Trophoblast cell (in vitro differentiated cells and primary cell): ENCODE data around the gene SUMO4.

ENCODE experiments used
- DNase-seq, 2 donors: peaks; one replicate each; pipeline ENCODE4 v3.0.0-alpha.2; 2016
- H2AFZ ChIP-seq: 2 replicates; pipeline ENCODE4 v1.6.1; 2013; ENCODE audit warnings: low read length, moderate library complexity, mild to moderate bottlenecking; ENCODE audit not compliant: insufficient read depth, poor library complexity
- H2AK5ac ChIP-seq: 2 replicates; pipeline ENCODE4 v1.6.1; 2013; ENCODE audit warnings: mild to moderate bottlenecking, low read length
- H2BK120ac ChIP-seq: 2 replicates; pipeline ENCODE4 v1.6.1; 2013; ENCODE audit warnings: low read length, mild to moderate bottlenecking, moderate library complexity; ENCODE audit not compliant: insufficient read depth, poor library complexity
- H2BK12ac ChIP-seq: 2 replicates; pipeline ENCODE4 v1.6.1; 2013; ENCODE audit warnings: mild to moderate bottlenecking, low read length, moderate library complexity
- H2BK5ac ChIP-seq: 2 replicates; pipeline ENCODE4 v1.6.1; 2013; ENCODE audit warnings: low read length, low read depth, moderate library complexity, mild to moderate bottlenecking; ENCODE audit not compliant: poor library complexity
- H3K14ac ChIP-seq: 2 replicates; pipeline ENCODE4 v1.6.1; 2013; ENCODE audit warnings: mild to moderate bottlenecking, low read length
- H3K18ac ChIP-seq: 2 replicates; pipeline ENCODE4 v1.6.1; 2013; ENCODE audit warnings: mild to moderate bottlenecking, low read length
- H3K23ac ChIP-seq: 2 replicates; pipeline ENCODE4 v1.6.1; 2013; ENCODE audit warnings: low read length
- H3K27ac ChIP-seq: 2 replicates; pipeline ENCODE4 v1.5.1; 2013; ENCODE audit warnings: low read depth, mild to moderate bottlenecking, inconsistent platforms, low read length, moderate library complexity
- H3K27me3 ChIP-seq: 2 replicates; pipeline ENCODE4 v1.6.1; 2013; ENCODE audit warnings: inconsistent platforms, mild to moderate bottlenecking, low read length, moderate library complexity; ENCODE audit not compliant: insufficient read depth
- H3K36me3 ChIP-seq, 2 experiments: 1 replicate in 1 of 2; 2 replicates in 1 of 2; pipeline ENCODE4 v1.6.1; 2013; ENCODE audit warnings: low read length in 2 of 2, mild to moderate bottlenecking in 2 of 2, moderate library complexity in 1 of 2; ENCODE audit not compliant: insufficient read depth in 2 of 2, control insufficient read depth in 1 of 2
- H3K4ac ChIP-seq: 2 replicates; pipeline ENCODE4 v1.6.1; 2013; ENCODE audit warnings: low read depth, mild to moderate bottlenecking, low read length, moderate library complexity
- H3K4me1 ChIP-seq, 2 experiments: 1 replicate in 1 of 2; 2 replicates in 1 of 2; pipeline ENCODE4 v1.6.1; 2013; ENCODE audit warnings: low read length in 2 of 2, mild to moderate bottlenecking in 2 of 2, moderate library complexity in 1 of 2; ENCODE audit not compliant: insufficient read depth in 2 of 2, control insufficient read depth in 1 of 2
- H3K4me2 ChIP-seq: 2 replicates; pipeline ENCODE4 v1.6.1; 2013; ENCODE audit warnings: inconsistent platforms, mild to moderate bottlenecking, low read length, moderate library complexity
- H3K4me3 ChIP-seq: 2 replicates; pipeline ENCODE4 v1.5.1; 2013; ENCODE audit warnings: mild to moderate bottlenecking, low read depth, low read length, inconsistent platforms
- H3K79me1 ChIP-seq: one replicate; pipeline ENCODE4 v1.6.1; 2013; ENCODE audit warnings: low read length
- H3K79me2 ChIP-seq: 2 replicates; pipeline ENCODE4 v1.6.1; 2013; ENCODE audit warnings: low read length, mild to moderate bottlenecking; ENCODE audit not compliant: control insufficient read depth, insufficient read depth, poor library complexity
- H3K9ac ChIP-seq: 2 replicates; pipeline ENCODE4 v1.6.1; 2013; ENCODE audit warnings: mild to moderate bottlenecking, low read length
- H3K9me3 ChIP-seq: 2 replicates; pipeline ENCODE4 v1.6.1; 2013; ENCODE audit warnings: low read depth, mild to moderate bottlenecking, control low read depth, inconsistent platforms, low read length; ENCODE audit not compliant: insufficient read depth
- H4K12ac ChIP-seq: 2 replicates; pipeline ENCODE4 v1.6.1; 2013; ENCODE audit warnings: low read depth, mild to moderate bottlenecking, low read length, moderate library complexity
- H4K8ac ChIP-seq: 2 replicates; pipeline ENCODE4 v1.6.1; 2013; ENCODE audit warnings: low read depth, mild to moderate bottlenecking, low read length, moderate library complexity
- H4K91ac ChIP-seq: one replicate; pipeline ENCODE4 v1.6.1; 2013; ENCODE audit warnings: low read depth, mild to moderate bottlenecking, low read length, moderate library complexity
- WGBS: extraction: QIAGEN DNeasy Blood & Tissue Kit; methylation state at CpG from one replicate; pipeline ENCODE4 v1.1.7; 2013; ENCODE audit warnings: missing lambda C conversion rate; ENCODE audit not compliant: insufficient read length, insufficient coverage; ENCODE audit errors: extremely low coverage; 5-methylcytosine and 5-hydroxymethylcytosine counted together

The SUMO4 gene

DNA sequence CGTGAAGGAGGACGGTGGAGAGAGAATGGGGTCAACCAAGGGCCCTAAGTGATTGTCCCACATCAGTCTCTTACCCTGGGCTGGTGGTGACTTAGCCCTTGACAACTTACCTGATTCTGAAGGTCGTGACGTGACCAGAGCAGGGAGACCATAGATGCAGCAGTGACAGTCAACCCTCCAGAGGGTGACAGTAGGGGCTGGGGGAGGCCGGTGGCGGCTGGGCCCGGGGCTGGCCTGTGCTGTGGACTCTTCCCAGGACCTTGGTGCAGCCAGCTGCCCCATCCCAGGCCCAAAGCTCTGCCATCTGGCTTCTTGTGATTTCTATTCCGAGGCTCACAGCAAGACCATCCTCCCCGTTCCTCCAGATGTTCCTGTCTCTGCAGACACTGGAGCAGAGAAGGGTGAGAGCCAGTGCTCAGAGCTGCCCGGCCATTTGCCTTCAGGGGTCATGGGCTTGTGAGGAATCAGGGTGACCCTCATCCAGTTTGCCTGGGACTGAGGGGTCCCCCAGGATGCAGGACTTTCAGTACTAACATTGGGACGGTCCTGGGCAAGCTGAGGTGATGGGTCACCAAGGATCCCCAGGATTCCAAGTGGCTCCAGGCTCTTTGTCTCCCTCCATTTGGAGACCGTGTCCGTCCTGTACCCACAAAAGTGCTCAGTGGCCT lies 36.0 kb downstream of the SUMO4 start:
- H3K27me3 ChIP-seq, result no peaks in the 10 kb centered on the region
- DNase-seq, result no peak
- peaks cover 2% of the 10 kb centered on the region for H3K9me3 ChIP-seq
- no peak overlapping the region for H2BK5ac ChIP-seq
- H3K4me2 ChIP-seq, result no peak overlapping the region
- H2BK12ac ChIP-seq, result no peak overlapping the region
- H3K79me2 ChIP-seq, result no peaks in the 10 kb centered on the region
- H3K79me1 ChIP-seq, result no peaks in the 10 kb centered on the region
- H3K18ac ChIP-seq, result no peak overlapping the region
- H4K91ac ChIP-seq, result no peak overlapping the region
- H3K4me1 ChIP-seq, result peaks cover 0 to 2% of the 10 kb centered on the region in 2 experiments
- no peak overlapping the region for H3K14ac ChIP-seq
- H3K4me3 ChIP-seq, result no peak overlapping the region
- no peak overlapping the region for H3K27ac ChIP-seq
- no peak overlapping the region for H2BK120ac ChIP-seq
- no peak overlapping the region for H3K4ac ChIP-seq
- H2AFZ ChIP-seq, result no peak overlapping the region
- no peak overlapping the region for H3K9ac ChIP-seq
- H2AK5ac ChIP-seq, result no peak overlapping the region
- no peak overlapping the region for H4K8ac ChIP-seq
- no peak overlapping the region for H4K12ac ChIP-seq
- H3K36me3 ChIP-seq, result no peaks in the 10 kb centered on the region
- no peak overlapping the region for H3K23ac ChIP-seq
- no CpG with 5 or more reads among the region's 13 CpGs for WGBS

DNA sequence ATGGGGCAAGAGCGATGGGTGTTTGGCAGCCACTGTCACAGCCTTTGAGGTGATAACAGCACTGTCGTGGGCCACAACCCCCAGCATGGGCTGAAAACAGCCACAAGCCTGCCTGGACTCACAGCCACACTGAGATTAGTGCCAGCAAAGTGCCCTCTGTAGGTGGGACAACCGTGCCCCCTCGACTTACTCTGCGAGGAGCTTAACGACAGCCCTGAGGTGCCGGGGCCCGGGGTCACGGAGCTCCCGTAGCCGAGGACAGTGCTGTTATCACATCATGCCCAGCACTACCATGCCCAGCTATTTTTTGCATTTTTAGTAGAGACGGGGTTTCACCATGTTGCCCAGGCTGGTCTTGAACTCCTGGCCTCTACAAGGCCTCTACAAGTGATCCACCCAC lies 36.6 kb downstream of the SUMO4 start:
- no peak overlapping the region for H3K4ac ChIP-seq

DNA sequence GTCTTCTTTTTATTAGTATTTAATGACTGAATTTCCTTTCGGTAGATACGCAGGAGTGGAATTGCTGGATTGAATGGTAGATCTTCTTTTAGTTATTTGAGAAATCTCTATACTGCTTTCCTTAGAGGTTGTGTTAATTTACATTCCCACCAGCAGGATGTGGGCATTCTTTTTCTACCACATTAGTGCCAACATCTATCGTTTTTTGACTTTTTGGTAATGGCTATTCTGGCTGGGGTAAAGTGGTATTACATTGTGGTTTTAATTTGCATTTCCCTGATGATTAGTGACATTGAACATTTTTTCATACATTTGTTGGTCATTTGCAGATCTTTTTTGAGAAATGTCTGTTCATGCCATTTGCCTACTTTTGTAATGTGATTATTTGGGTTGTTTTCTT lies 37.1 kb downstream of the SUMO4 start:
- Histone ChIP-seq H3K9ac (no peak overlapping the region), H3K27ac (no peak overlapping the region), H2AFZ (no peak overlapping the region), H4K12ac (no peak overlapping the region), H2BK12ac (no peak overlapping the region), H2BK120ac (no peak overlapping the region), H3K9me3 (peaks cover 2% of the 10 kb centered on the region), H3K14ac (no peak overlapping the region), H3K27me3 (no peaks in the 10 kb centered on the region), H3K36me3 (no peaks in the 10 kb centered on the region), H3K4ac (no peak overlapping the region), H3K23ac (no peak overlapping the region), H3K4me1 (peaks cover 0 to 2% of the 10 kb centered on the region in 2 experiments), H3K79me2 (no peaks in the 10 kb centered on the region), H3K4me2 (no peak overlapping the region), H2BK5ac (no peak overlapping the region), H4K91ac (no peak overlapping the region), H4K8ac (no peak overlapping the region), H3K18ac (no peak overlapping the region), H3K4me3 (no peak overlapping the region), H2AK5ac (no peak overlapping the region), H3K79me1 (no peaks in the 10 kb centered on the region)
- WGBS, result no CpG with 5 or more reads among the region's 3 CpGs
- DNase-seq, result peak in 1 of 2 donors; percentile 21

More for the DNA sequence above, 36.6 kb downstream of the SUMO4 start:
- no peak overlapping the region for H4K91ac ChIP-seq
- no peak overlapping the region for H2AFZ ChIP-seq
- no peak overlapping the region for H3K18ac ChIP-seq
- H3K36me3 ChIP-seq, result no peaks in the 10 kb centered on the region
- no peak for DNase-seq
- no peak overlapping the region for H3K23ac ChIP-seq
- H3K4me2 ChIP-seq, result no peak overlapping the region
- H4K12ac ChIP-seq, result no peak overlapping the region
- H3K79me2 ChIP-seq, result no peaks in the 10 kb centered on the region
- no peaks in the 10 kb centered on the region for H3K79me1 ChIP-seq
- H3K27ac ChIP-seq, result no peak overlapping the region
- no CpG with 5 or more reads among the region's 12 CpGs for WGBS
- H3K4me1 ChIP-seq, result peaks cover 2% of the 10 kb centered on the region in 2 experiments
- H3K27me3 ChIP-seq, result no peaks in the 10 kb centered on the region
- H2BK5ac ChIP-seq, result no peak overlapping the region
- H2BK120ac ChIP-seq, result no peak overlapping the region
- H2AK5ac ChIP-seq, result no peak overlapping the region
- H3K14ac ChIP-seq, result no peak overlapping the region
- no peak overlapping the region for H3K4me3 ChIP-seq
- H3K9ac ChIP-seq, result no peak overlapping the region
- no peak overlapping the region for H4K8ac ChIP-seq
- H3K9me3 ChIP-seq, result peaks cover 2% of the 10 kb centered on the region
- H2BK12ac ChIP-seq, result no peak overlapping the region

GRCh38 chr6:149438855-149439254 lies 38.8 kb downstream of the SUMO4 start:
- Histone ChIP-seq H3K23ac (no peak overlapping the region), H3K36me3 (no peaks in the 10 kb centered on the region), H3K18ac (no peak overlapping the region), H3K79me2 (no peaks in the 10 kb centered on the region), H3K27ac (no peak overlapping the region), H4K91ac (no peak overlapping the region), H2BK12ac (no peak overlapping the region), H4K8ac (no peak overlapping the region), H3K14ac (no peak overlapping the region), H3K9me3 (peaks cover 2% of the 10 kb centered on the region), H3K4me3 (no peak overlapping the region), H2AFZ (no peak overlapping the region), H3K79me1 (no peaks in the 10 kb centered on the region), H2AK5ac (no peak overlapping the region), H2BK120ac (no peak overlapping the region), H3K4me2 (no peak overlapping the region), H3K4ac (no peak overlapping the region), H4K12ac (no peak overlapping the region), H3K27me3 (no peaks in the 10 kb centered on the region), H3K4me1 (peaks cover 2 to 5% of the 10 kb centered on the region in 2 experiments), H2BK5ac (no peak overlapping the region), H3K9ac (no peak overlapping the region)
- DNase-seq, result no peak
- no CpG with 5 or more reads among the region's 3 CpGs for WGBS
